Adipose tissue (tissue), 3 donors: ENCODE measurements around the gene RGCC. TPM values are rescaled to one million over a fixed set of nuclear protein-coding genes. Genes with fewer than 3 reads are reported as not detected.
"Not testable (repeated sequence)": the region's sequence is repeated elsewhere in the genome, so short reads cannot be mapped to it uniquely, and the experiment has no call there.

Source experiments
- H3K27ac ChIP-seq: one replicate; pipeline ENCODE4 v1.5.1; 2013; ENCODE audit warnings: low read depth, low read length
- WGBS, 3 donors: extraction: QIAGEN DNeasy Blood & Tissue Kit; methylation state at CpG; one replicate each; pipeline ENCODE4 v1.1.7; 2013; 5-methylcytosine and 5-hydroxymethylcytosine counted together
- polyA plus RNA-seq, 3 donors: library from polyadenylated mRNA; stranded (reverse); fragments of 200-250 nt; gene quantifications; one replicate each; pipeline ENCODE4 v1.2.3, GENCODE V29; 2013
- donor health status: healthy with polysubstance abuse.
- donor health status: Bipolar disorder and iron deficiency.
- donor health status: healthy.

Gene RGCC
- polyA plus RNA-seq: 100 to 1,000 TPM in 1 of 3 donors, 10 to 100 TPM in 1, 1 to 10 TPM in 1; 9.3 to 114 (median 88.3) TPM

GRCh38 chr13:41456768-41457588 is at the start of gene RGCC:
TSS of gene RGCC (plus strand) at chr13:41457550. CDS start at chr13:41457708, 158 bp downstream.
- WGBS, 3 donors: 5 to 7% (median 7%) methylated on average over 75 to 92 of the region's 92 CpGs
- H3K27ac ChIP-seq: peak within 1 kb of the TSS; percentile 32

- no peak overlapping the region for H3K27ac ChIP-seq
Measured at GRCh38 chr13:41408121-41408520, 49.2 kb upstream of the RGCC start.

GRCh38 chr13:41408746-41409145 is 48.6 kb upstream of the RGCC start:
- H3K27ac ChIP-seq: no peak overlapping the region

GRCh38 chr13:41409611-41410010 is 47.7 kb upstream of the RGCC start:
- 62 to 74% (median 69%) methylated on average over 2 of the region's 2 CpGs for WGBS, 3 donors
- H3K27ac ChIP-seq: no peak overlapping the region

More at GRCh38 chr13:41408746-41409145, 48.6 kb upstream of the RGCC start:
- WGBS, 3 donors: 70 to 71% (median 71%) methylated on average over 1 of the region's 1 CpG

- H3K27ac ChIP-seq: no peak overlapping the region
- WGBS, 3 donors: 85 to 92% (median 87%) methylated on average over 5 of the region's 5 CpGs
Measured at GRCh38 chr13:41411060-41411459, 46.3 kb upstream of the RGCC start.

- H3K27ac ChIP-seq: no peak overlapping the region
- WGBS, 3 donors: 48 to 59% (median 58%) methylated on average over 5 of the region's 5 CpGs
Measured at GRCh38 chr13:41411522-41411921, 45.8 kb upstream of the RGCC start.

GRCh38 chr13:41413872-41414271 is 43.5 kb upstream of the RGCC start:
- H3K27ac ChIP-seq: no peak overlapping the region
- 89 to 95% (median 91%) methylated on average over 5 of the region's 5 CpGs for WGBS, 3 donors

GRCh38 chr13:41416276-41416675 is 41.1 kb upstream of the RGCC start:
- H3K27ac ChIP-seq: no peak overlapping the region
- WGBS, 3 donors: 33 to 71% (median 55%) methylated on average over 3 of the region's 3 CpGs

GRCh38 chr13:41418027-41418426 is 39.3 kb upstream of the RGCC start:
- H3K27ac ChIP-seq: no peak overlapping the region
- 35 to 48% (median 40%) methylated on average over 5 of the region's 5 CpGs for WGBS, 3 donors

- H3K27ac ChIP-seq: no peak overlapping the region
- WGBS, 3 donors: 89 to 98% (median 95%) methylated on average over 2 of the region's 2 CpGs
Measured at GRCh38 chr13:41418731-41419130, 38.6 kb upstream of the RGCC start.

- 63 to 72% (median 65%) methylated on average over 1 of the region's 1 CpG for WGBS, 3 donors
- H3K27ac ChIP-seq: no peak overlapping the region
Measured at GRCh38 chr13:41419206-41419605, 38.1 kb upstream of the RGCC start.

- no peak overlapping the region for H3K27ac ChIP-seq
- WGBS, 3 donors: 75 to 86% (median 79%) methylated on average over 4 of the region's 4 CpGs
Measured at GRCh38 chr13:41420146-41420545, 37.2 kb upstream of the RGCC start.

- WGBS, 3 donors: 69 to 84% (median 76%) methylated on average over 6 of the region's 6 CpGs
- not testable (repeated sequence) for H3K27ac ChIP-seq
Measured at GRCh38 chr13:41421330-41421729, 36.0 kb upstream of the RGCC start.

GRCh38 chr13:41421983-41422382 is 35.4 kb upstream of the RGCC start:
- not testable (repeated sequence) for H3K27ac ChIP-seq
- WGBS, 3 donors: 37 to 85% (median 70%) methylated on average over 7 of the region's 7 CpGs

GRCh38 chr13:41423259-41423658 is 34.1 kb upstream of the RGCC start:
- not testable (repeated sequence) for H3K27ac ChIP-seq
- 80 to 90% (median 84%) methylated on average over 12 to 13 of the region's 13 CpGs for WGBS, 3 donors

GRCh38 chr13:41424675-41425074 is 32.7 kb upstream of the RGCC start:
- not testable (repeated sequence) for H3K27ac ChIP-seq
- 90 to 96% (median 96%) methylated on average over 6 of the region's 6 CpGs for WGBS, 3 donors

GRCh38 chr13:41426047-41426446 is 31.3 kb upstream of the RGCC start:
- no peak overlapping the region for H3K27ac ChIP-seq
- WGBS, 3 donors: 70 to 77% (median 77%) methylated on average over 21 to 22 of the region's 22 CpGs

- no peak overlapping the region for H3K27ac ChIP-seq
- WGBS, 3 donors: 28 to 49% (median 40%) methylated on average over 11 to 17 of the region's 17 CpGs
Measured at GRCh38 chr13:41427666-41428065, 29.7 kb upstream of the RGCC start.

- H3K27ac ChIP-seq: no peak overlapping the region
- WGBS, 3 donors: 11 to 16% (median 15%) methylated on average over 32 of the region's 32 CpGs
Measured at GRCh38 chr13:41428155-41428554, 29.2 kb upstream of the RGCC start.

GRCh38 chr13:41434030-41434429 is 23.3 kb upstream of the RGCC start:
- H3K27ac ChIP-seq: not testable (repeated sequence)
- WGBS, 3 donors: 74 to 86% (median 75%) methylated on average over 4 to 6 of the region's 6 CpGs
